Activated effector memory CD4-positive, alpha-beta T cell treated with anti-CD3 and anti-CD28 coated beads, Interleukin-2, amount 50 U/mL, for 16 hours (primary cell): ENCODE measurements around the gene PRR14.

Source experiments
- DNase-seq: peaks from one replicate; pipeline ENCODE4 v3.0.0-alpha.2; 2020

The PRR14 gene

GRCh38 chr16:30660424-30661261, 9.9 kb downstream of the PRR14 start:
- peak; percentile 93 for DNase-seq

DNA sequence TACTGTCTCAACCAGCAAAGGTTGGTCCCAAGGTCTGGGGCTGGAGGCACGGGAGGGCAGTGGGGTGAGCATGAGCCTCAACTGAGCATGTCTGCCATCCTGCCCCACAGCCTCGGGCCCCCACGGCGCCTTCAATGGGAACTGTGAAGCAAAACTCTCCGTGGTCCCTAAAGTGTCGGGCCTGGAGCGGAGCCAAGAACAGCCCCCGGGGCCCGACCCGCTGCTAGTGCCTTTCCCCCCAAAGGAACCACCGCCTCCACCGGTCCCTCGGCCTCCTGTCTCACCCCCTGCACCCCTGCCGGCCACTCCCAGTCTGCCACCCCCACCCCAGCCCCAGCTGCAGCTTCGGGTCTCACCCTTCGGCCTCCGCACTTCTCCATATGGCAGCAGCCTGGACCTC, 11.7 kb downstream of the PRR14 start:
- DNase-seq, result no peak

- no peak for DNase-seq
Observed at GRCh38 chr16:30663038-30663437, 12.3 kb downstream of the PRR14 start.

- DNase-seq, result no peak
Observed at GRCh38 chr16:30663820-30664219, 13.1 kb downstream of the PRR14 start.

GRCh38 chr16:30664616-30665109, 13.9 kb downstream of the PRR14 start:
- DNase-seq, result no peak

DNA sequence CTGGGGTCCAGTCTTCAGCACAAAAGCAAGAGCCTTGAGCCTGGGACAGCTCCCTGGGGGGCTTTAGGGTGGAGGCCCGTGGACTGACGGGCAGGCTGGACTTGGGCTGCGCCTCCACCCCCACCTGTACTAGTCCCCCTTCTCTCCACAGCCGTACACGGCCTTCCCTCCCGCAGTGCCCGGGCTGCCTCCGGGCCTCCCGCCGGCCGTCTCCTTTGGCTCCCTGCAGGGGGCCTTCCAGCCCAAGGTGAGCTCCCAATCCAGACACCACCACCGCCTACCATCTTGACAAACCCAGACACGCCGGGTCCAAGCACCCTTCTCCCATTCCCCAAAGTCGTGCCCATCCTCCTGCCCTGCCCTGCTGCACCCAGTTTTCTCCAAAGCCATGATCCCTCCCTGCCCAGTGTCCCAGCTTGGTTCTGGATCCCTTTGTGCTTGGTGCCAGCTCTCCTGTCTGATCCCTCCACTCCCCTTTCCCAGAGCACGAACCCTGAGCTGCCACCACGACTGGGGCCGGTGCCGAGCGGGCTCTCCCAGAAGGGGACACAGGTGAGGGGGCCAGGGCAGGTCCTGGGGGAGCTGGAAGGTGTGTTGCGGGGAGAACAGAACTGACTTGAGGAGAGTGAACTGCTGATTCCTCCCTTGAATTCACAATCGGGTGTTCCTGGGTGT, 14.5 kb downstream of the PRR14 start:
- no peak for DNase-seq

- no peak for DNase-seq
Observed at GRCh38 chr16:30665830-30666190, 15.1 kb downstream of the PRR14 start.

DNA sequence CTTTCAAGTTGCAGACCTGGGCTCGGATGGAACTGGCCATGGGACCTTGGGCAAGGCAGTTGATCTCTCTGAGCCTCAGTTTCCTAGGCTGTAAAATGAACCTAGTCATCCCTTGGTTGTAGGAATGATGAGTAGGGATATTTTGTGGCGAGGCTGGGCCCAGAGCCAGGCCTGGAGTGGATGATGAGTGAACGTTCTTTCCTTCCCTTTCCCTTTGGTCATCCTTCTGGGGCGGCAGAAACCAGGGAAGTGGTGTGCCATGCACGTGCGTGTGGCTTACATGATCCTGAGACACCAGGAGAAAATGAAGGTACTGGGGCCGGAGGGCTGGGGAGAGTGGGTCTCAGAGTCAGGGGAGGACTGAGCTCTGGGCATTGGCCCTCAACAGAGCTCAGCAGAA, 15.9 kb downstream of the PRR14 start:
- DNase-seq, result no peak

DNA sequence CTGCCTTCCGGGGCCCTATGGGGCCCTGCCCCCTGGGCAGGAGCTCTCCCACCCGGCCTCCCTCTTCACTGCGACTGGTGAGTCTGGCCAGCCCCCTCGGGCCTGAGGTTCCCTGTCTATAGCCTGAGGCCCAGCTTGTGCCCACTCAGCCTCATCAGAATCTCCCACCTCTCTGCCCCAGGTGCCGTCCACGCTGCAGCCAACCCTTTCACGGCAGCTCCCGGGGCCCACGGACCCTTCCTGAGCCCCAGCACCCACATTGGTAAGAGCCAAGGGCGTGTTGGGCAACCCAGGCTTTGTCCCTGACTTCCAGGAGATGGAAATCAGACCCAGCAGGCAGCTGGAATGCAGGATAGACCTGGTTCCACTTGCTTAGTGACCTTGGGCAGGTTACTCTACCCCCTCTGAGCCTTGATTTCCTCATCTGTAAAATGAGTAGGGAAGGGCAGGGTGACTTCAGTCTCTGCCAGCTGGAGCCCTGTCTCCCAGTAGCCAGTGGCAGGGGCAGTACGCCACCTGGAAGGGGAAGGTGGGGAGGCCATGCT, 16.7 kb downstream of the PRR14 start:
- DNase-seq, result no peak

GRCh38 chr16:30668393-30668792, 17.6 kb downstream of the PRR14 start:
- DNase-seq, result no peak

DNA sequence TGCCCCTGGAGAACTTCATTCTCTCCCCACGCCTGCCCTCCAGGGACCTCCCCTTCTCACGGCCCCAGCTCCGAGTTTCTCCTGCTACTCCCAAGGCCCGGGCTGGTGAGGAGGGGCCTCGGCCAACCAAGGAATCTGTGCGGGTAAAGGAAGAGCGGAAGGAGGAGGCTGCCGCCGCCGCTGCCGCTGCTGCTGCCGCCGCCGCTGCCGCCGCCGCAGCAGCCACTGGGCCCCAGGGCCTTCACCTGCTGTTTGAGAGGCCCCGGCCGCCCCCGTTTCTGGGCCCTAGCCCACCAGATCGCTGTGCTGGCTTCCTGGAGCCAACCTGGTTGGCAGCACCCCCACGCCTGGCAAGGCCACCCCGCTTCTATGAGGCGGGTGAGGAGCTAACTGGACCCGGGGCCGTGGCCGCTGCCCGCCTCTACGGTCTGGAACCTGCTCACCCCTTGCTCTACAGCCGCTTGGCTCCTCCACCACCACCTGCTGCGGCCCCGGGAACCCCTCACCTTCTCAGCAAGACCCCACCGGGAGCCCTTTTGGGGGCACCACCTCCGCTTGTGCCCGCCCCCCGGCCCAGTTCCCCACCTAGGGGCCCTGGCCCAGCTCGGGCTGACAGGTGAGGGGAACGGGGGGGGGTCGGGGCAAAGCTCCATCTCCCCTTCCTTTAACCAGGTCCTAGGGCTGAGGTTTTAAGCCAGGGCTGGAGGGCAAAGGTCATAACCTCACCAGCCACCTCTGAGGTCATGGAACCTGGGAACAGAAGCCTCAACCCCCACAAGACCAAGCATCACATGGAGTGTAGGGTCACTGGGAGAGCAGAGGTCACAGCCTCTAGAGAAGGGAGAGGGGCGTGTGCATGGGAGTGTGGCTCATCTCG, 18.5 kb downstream of the PRR14 start:
- no peak for DNase-seq

GRCh38 chr16:30669903-30670824, 19.4 kb downstream of the PRR14 start:
- DNase-seq, result no peak

GRCh38 chr16:30675143-30675542, 24.4 kb downstream of the PRR14 start:
- DNase-seq, result no peak

GRCh38 chr16:30677931-30678585, 27.3 kb downstream of the PRR14 start:
- DNase-seq, result no peak

- DNase-seq, result no peak
Observed at GRCh38 chr16:30678586-30678970, 27.8 kb downstream of the PRR14 start.

DNA sequence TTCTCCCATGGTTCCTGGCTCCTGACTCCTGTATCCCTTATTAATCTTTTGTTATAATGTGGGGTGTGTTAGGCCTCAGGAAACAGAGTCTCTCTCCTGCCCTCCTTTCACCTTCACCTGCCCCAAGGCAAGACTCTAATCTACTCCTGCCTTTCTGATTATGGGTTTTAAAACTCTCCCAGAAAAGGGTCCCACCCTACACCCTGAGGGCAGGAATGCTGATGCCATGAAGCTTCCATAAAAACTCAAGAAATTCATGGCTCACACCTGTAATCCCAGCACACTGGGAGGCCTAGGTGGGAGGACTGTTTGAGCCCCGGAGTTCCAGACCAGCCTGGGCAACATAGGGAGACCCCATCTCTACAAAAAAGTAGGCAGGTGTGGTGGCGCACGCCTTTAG, 29.6 kb downstream of the PRR14 start:
- no peak for DNase-seq

- no peak for DNase-seq
Observed at GRCh38 chr16:30688701-30689100, 37.9 kb downstream of the PRR14 start.

- DNase-seq, result no peak
Observed at GRCh38 chr16:30691907-30692306, 41.1 kb downstream of the PRR14 start.

DNA sequence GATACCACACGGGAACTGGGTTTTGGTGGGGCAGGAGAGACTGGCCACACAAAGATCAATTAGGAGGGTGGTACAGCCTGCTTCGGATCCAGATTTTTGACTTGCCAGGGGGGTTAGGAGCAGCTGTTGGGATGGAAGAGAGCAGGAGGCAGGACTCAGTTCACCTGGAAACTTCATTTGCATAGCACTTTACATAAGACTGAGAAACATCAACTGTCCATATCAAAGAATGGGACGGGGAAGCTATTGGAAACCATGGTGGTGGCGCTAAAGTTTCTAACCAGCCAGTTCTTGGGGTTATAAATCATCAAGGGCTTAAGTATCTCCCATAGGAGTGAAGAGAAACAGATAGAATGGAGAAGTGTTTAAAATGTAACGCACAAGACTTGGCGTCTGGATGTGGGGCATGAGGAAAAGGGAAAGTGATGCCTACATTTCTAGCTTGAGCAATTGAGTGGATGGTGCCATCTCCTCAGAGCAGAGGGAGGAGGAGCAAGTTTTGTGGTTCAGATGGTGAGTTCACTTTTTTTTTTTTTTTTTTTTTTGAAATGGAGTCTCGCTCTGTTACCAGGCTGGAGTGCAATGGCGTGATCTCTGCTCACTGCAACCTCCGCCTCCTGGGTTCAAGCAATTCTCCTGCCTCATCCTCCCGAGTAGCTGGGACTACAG, 41.8 kb downstream of the PRR14 start:
- DNase-seq, result no peak

- DNase-seq, result no peak
Observed at GRCh38 chr16:30694926-30695693, 44.4 kb downstream of the PRR14 start.
